GM12872 (cell line): ENCODE measurements around the gene SLF2.

Source experiments
- CTCF ChIP-seq: IDR thresholded peaks from 3 replicates; pipeline ENCODE4 v1.5.1; 2011; ENCODE audit warnings: low read depth, mild to moderate bottlenecking, low read length, moderate library complexity; ENCODE audit not compliant: insufficient read depth

Gene SLF2

GRCh38 chr10:100917071-100917470 lies 4.3 kb downstream of the SLF2 start:
- no peak for TF ChIP-seq CTCF

GRCh38 chr10:100923580-100923979 lies 10.8 kb downstream of the SLF2 start:
- TF ChIP-seq CTCF, result no peak

- no peak for TF ChIP-seq CTCF
Observed at GRCh38 chr10:100927266-100927665, 14.5 kb downstream of the SLF2 start.

- TF ChIP-seq CTCF, result no peak
Observed at GRCh38 chr10:100928039-100928438, 15.3 kb downstream of the SLF2 start.

GRCh38 chr10:100930368-100930767 lies 17.6 kb downstream of the SLF2 start:
- TF ChIP-seq CTCF, result no peak

- peak; percentile 60 for TF ChIP-seq CTCF
Observed at GRCh38 chr10:100934084-100934659, 21.4 kb downstream of the SLF2 start.

- no peak for TF ChIP-seq CTCF
Observed at GRCh38 chr10:100939763-100940344, 27.1 kb downstream of the SLF2 start.

- no peak for TF ChIP-seq CTCF
Observed at GRCh38 chr10:100942229-100942628, 29.5 kb downstream of the SLF2 start.
